Activated CD4-positive, alpha-beta T cell treated with anti-CD3 and anti-CD28 coated beads, Interleukin-2, amount 50 U/mL, for 1 hour (primary cell): Measurements from ENCODE around the gene RRAGD.

Source experiments
- DNase-seq: peaks from one replicate; pipeline ENCODE4 v3.0.0-alpha.2; 2020

The RRAGD gene

DNA sequence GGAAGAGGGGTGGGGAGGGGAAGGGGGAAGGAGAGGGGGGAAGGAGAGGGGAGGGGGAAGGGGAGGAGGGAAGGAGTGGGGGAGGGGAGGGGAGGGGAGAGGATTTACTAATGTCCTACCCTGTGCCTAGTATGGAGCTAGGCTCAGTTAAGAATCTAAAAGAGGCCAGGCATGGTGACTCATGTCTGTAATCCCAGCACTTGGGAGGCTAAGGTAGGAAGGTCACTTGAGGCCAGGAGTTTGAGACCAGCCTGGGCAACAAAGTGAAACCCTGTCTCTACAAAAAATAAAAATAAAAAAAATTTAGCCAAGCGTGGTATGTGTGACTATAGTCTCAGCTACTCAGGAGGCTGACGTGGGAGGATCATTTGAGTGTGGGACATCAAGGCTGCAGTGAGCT, 72.5 kb downstream of the RRAGD start:
- DNase-seq = no peak

DNA sequence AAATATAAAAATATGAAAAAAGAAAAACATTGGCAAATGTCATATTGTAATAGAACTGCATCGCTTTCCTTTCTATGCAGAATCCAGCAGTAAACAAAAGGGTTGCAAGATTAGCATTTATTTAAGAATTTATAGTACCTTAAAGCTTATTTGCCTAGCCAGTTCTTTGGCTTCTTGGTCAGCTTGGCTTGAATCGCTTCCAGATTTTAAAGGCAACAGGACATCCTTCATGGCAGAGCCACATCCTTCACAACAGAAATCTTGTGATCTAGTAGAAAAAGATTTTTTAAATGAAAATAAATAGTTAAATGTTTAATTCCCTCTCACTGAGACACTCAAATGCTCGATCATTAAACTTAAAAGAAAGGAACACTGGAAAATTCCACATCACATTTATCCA, 76.9 kb downstream of the RRAGD start:
- DNase-seq = no peak

DNA sequence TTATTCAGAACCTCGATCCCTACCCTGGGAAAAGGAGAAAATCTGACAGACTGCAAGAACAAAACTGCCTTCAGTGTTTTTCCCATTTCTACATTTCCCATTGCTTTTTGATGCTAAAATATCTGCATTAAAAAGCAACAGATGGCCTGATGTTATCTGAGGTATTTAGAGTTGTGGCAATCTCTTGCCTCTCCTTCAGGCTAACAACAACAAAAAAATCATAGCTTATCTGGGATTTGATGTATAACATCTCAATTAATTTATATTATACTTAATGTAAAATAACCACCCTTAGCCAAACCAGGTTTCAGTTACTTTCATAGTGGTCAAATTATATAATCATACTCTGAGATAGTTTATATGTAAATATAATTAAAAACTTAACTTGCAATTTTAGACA, 81.2 kb downstream of the RRAGD start:
- DNase-seq = no peak

GRCh38 chr6:89328976-89329375, 83.1 kb downstream of the RRAGD start:
- no peak for DNase-seq

- DNase-seq = no peak
These were observed 87.8 kb downstream of the RRAGD start for GRCh38 chr6:89324304-89324703.

- DNase-seq = no peak
These were observed 88.5 kb downstream of the RRAGD start for GRCh38 chr6:89323511-89323971.

- no peak for DNase-seq
These were observed 90.7 kb downstream of the RRAGD start for GRCh38 chr6:89321131-89321970.

DNA sequence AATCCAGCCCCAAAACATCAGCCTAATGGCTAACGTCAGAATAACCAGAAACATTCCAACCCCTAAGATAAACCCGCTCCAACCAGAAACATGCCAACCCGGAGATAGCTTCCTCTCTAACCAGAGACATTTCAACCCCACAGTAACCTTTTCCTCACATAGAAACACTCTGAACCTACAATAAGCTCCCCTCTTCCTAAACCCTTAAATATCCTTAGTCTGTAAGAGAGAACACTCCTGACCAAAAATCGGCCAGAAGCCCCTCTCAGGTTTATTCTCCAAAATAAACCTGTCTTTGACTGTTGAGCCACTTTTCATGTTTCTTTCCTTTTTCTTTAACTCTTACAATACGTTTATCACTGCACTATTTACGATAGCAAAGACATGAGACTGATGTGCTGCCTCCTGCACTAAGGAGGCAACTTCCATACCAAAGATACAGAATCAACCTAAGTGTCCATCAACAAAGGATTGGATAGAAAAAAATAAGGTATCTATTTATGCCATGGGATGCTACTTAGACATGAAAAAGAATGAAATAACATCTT, 92.0 kb downstream of the RRAGD start:
- no peak for DNase-seq

DNA sequence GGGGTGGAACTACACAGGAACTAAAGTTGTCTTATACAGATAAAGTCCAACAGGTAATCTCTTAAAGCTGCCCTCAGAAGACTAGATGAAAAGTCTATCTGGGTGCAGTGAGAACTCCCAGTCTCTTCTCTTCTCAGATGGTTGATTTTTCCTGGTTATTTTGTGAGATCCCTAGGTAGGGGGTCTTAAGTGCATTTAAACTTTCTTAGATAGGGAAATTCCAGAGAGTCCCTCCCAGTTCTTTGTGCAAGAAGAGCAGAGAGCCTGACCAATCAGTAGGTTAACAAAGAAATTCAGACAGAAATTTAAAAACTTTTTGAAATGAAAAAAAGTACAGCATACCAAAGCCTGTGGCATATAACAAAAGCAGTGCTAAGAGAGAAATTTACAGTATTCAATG, 95.0 kb downstream of the RRAGD start:
- DNase-seq = no peak

- DNase-seq = no peak
These were observed 96.7 kb downstream of the RRAGD start, which contains the start of gene GABRR2 for GRCh38 chr6:89315249-89315885. Gene GABRR2, minus strand, starts transcription at chr6:89315299. Its CDS starts 134 bp downstream, at chr6:89315165.

DNA sequence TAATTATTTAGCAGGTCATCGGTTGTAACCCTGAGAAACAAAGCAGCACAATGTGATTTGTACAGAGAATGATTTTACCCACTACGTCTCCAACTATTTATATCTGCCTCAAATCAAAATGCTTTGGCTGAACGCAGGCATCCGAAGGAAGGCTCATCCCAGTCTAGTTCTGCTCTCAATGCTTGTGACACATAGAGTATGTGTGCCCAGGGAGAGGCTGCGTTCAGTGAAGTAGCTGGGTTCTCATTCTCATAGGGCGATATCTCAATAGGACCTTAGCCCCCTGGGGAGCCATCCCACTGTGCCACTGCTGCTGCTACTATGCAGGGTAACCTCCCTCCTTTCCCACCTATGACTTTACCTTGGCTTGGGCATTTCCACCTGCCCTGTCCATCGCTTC, 97.4 kb downstream of the RRAGD start:
- DNase-seq = no peak
